GM18867 (cell line): ENCODE measurements around the gene TMEM185B.
A peak's percentile ranks its signal among the peaks of the same experiment; 100 is the strongest.
"Not testable (repeated sequence)": the region's sequence is repeated elsewhere in the genome, so short reads cannot be mapped to it uniquely, and the experiment has no call there.

Experiments
- ATAC-seq: cut with Tn5 transposase; IDR thresholded peaks from one replicate; pipeline ENCODE4 v1.9.1; 2021; ENCODE audit warnings: mild to moderate bottlenecking, moderate library complexity; ENCODE audit not compliant: unreplicated experiment

Gene TMEM185B

GRCh38 chr2:120235158-120235557 lies 12.0 kb upstream of the TMEM185B start:
- ATAC-seq, result not testable (repeated sequence)

DNA sequence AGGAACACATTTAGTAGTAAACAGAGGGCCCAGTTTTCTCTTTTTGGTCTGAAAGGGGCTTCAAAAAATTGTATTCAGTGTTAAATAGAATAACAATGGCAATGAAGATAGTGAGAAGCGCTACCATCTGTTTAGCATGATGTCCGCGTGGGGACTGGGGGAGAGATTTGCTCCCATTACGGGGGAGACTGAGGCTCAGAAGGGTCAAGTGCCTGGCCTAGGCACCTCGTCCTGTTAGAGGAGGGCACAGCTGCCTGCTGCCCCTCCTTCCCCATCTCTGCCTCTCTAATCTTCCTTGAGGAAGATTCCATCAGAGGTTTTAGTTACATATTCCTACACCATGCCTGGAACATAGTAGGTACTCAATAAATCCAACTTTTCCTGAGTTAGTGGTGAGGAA lies 10.1 kb upstream of the TMEM185B start:
- no peak for ATAC-seq

DNA sequence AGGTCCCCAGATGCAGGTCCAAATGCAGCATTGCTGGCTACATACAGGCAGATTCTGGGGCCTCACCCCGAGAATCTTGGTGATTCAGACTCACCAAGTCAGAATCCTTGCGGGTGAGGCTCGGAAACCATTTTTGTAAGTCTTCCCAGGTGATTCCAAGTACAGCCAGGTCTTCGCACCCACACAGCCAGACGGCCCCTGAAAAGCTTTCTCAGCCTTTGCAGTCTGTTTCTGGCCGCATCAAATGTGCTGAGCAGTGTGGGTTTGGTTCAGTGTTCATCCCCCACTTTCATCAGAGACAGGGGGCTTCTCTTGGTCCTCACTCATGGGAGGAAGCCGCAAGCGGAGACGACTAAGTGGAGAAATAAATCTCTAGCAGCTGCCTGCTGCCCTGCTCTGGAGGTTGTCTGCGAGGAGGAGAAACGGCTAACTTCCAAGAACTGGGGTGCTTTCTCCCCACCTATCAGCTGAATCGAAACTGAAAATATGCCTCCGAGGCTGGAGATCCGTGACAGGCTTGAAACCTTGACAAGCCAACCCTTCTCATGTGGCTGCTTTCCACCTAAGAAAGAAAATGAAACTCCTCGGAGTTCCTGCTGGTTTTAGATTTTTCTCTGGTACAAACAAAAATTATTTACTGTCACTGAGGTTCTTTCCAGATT lies 8.9 kb upstream of the TMEM185B start:
- ATAC-seq, result peak; percentile 89

DNA sequence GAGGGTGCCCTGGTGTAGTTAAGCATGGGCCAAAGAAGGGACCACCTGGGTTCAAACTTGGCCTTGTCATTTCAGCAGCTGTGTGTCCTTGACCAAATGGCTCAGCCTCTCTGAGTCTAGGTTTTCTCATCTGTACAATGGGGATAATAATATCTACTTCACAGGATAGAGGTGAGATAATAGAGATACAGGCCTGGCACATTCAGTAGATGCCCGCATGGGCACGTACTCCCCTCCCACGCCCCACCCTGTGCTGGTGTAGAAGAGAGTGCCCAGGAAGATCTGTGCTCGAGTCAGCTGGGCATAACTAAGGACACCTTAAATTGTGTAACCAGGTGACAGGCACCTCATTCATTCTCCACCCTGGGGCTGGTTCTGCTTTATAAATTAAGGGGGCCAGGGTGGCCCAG lies 8.4 kb upstream of the TMEM185B start:
- peak; percentile 22 for ATAC-seq

- ATAC-seq, result no peak
Observed at GRCh38 chr2:120230515-120231471, 7.6 kb upstream of the TMEM185B start.

- no peak for ATAC-seq
Observed at GRCh38 chr2:120229341-120229740, 6.1 kb upstream of the TMEM185B start.

DNA sequence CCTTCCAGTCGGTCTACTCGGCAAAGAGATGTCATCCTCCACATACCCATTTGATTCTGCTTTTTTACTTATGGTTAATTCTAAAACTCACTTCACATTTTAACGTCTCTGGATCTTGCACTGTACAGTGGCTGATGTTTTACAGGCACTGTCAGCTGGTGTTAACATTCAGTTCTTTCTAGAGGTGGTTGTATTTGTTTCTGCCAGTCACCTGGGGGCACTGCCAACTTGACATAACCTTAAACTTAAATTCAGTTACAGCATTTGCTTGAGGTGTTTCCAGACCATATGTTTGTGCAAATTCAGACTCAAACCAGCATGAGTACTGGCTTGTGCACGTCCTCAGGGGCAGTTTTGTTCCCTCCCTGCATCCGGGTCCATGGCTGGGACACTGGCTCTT lies 5.3 kb upstream of the TMEM185B start:
- ATAC-seq, result no peak

DNA sequence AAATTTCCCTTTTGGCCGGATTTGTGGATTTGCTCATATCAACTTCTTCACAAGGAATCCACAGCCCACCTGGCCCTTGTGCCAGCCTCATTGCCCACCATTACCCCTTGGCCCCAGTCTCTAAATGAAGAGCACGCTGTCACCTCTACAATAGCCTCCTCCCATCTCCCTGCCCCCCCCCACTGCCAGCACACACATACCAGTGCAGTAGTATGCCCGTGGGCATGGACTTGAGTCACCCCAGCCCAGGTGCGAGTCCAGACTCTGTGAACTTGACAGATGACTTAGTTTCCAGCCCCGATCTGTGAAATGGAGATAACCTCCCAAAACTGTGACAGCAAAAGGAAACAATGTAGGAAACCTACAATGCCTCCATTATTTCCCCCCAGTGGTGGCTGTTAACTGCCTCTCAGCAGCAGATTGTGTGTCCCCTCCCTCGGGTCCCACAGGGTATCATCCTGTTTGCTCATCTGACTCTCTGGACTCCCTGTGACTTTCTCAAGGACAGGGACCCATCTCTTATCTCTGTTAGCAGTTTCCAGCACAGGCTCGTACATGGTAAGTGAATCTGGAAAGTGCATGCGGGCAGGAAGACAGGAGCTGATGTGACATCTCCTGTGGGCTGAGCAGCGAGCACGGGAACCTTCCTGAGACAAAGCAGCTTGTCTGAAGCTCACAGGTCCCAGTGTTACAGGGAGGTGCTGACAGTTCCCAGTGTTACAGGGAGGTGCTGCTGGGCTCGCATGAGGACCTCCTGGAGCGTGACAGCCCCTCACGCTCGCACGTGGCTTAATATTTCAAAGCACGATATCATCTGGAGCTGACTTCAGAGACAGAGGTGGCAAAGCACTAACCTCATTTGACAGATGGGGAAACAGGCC lies 4.2 kb upstream of the TMEM185B start:
- ATAC-seq, result no peak

GRCh38 chr2:120226316-120226715 lies 3.1 kb upstream of the TMEM185B start:
- no peak for ATAC-seq

DNA sequence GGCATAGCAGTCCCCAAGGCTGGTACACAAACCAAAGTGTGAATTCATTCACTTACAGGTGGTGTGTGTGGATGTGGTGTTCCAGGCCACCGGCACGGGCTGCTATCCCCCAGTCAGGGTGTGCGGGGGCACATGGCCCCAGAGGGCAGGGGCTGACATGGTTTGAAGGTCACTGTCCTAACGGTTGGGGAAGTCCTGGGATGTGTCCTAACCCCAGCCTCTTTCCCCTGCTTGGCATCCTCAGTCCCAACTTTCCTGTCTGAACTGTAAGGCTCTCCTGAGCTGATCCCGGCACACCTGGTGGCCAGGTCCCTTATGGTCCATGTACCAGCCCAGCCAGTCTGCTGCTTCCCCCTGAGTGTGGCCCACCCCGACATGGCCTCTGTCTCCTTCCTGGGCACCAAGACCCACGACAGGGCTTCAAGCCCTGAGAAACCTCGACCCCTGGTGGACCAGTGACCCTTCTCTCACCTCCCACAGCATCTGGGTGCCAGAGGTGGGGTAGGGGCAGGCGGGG lies 2.4 kb upstream of the TMEM185B start:
- ATAC-seq, result no peak

- no peak for ATAC-seq
Observed at GRCh38 chr2:120224735-120225548, 1.7 kb upstream of the TMEM185B start.

DNA sequence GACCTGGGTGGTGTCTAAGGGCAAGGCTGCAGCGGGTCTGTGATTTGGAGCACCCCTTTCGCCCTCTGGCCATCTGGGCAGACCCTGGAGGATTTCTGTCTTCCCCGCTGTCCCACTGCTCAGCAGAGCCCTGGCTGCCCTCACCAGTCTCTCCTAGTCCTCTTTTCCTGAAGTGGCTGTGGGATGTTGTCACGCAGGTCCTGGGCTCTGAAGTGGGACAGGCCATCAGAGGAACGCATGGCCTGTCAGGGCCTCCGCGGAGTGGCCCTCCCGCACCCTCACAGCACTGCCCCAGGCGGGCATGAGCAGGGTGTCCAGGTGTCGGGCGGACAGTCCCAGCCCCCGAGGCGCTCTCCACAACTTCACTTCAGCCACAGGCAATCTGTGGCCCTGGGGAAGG lies 1.1 kb upstream of the TMEM185B start:
- no peak for ATAC-seq

DNA sequence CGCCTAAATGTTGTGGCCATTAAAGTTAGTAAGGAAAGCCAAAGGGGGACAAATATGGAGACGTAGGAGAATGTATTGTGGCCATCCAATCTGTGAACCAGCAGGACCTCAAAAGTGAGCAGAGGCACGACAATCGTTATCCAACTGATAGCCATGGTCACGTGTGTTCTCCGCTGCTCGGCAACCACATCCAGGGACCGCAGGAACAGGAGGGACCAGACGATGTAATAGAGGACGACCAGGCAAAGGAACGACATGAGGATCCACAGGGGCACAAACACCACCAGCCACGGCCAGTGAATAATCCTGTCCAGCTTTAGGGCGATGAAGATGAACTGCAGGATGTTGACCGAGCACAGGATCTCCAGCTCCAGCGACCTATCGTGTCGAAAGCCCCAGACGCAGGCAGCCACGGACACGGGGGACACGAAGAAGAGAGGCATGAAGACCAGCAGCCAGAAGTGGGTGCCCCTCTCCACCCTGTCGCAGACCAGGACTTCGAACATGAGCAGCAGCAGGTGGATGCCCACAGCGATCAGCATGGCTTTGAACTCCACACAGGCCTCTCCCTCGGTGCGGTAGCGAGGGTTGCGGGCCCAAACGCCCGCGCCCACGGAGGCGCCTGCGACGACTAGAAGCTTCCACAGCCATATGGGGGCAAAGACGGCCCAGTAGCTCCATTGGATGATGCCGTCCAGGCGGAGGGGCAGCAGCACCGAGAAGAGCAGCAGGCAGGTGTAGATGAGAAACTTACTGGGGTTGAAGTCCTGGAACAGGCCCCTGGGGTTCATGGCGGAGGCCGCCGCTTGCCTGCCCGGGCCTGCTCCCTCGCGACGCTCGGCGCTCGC lies 790 bp downstream of the TMEM185B start:
- ATAC-seq, result no peak

DNA sequence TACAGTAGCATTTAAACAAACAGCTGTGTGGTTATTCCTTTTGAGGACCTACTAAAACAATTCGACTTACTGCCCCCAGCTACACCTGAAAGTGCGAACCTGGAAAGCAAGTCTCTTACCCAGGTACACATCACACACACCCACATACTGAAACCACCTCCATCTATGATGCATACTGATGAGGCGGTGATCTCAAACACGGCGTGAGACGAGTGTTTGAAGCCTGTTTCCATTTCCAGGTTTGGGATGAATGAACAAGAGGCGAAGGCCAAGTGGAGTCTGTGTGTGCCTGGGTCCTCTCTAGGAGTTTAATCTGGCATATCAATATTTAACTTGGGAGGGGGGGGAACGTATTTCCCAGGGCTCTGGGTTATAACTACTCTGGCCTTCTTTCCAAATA lies 1.6 kb downstream of the TMEM185B start:
- ATAC-seq, result no peak

DNA sequence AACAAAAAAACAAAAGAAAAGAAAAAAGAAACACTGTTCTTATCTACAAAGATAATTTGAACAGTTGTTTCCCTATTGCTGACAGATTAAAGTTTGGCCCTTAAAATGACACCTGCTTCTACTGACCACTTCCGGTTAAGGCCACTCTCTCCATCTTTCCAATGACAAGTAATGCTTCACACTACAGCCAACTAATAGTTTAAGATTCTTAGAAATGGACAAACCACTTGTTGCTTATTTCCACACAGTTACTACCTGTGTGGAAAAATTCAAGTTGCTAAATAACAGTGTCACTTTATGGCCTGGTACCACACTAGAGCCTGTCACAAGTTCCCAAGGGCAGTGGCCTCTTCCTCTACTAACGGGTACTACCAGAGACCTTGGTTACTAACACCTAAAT lies 2.4 kb downstream of the TMEM185B start:
- ATAC-seq, result no peak

- ATAC-seq, result no peak
Observed at GRCh38 chr2:120219766-120220165, 3.4 kb downstream of the TMEM185B start.

GRCh38 chr2:120219291-120219690 lies 3.9 kb downstream of the TMEM185B start:
- ATAC-seq, result no peak

DNA sequence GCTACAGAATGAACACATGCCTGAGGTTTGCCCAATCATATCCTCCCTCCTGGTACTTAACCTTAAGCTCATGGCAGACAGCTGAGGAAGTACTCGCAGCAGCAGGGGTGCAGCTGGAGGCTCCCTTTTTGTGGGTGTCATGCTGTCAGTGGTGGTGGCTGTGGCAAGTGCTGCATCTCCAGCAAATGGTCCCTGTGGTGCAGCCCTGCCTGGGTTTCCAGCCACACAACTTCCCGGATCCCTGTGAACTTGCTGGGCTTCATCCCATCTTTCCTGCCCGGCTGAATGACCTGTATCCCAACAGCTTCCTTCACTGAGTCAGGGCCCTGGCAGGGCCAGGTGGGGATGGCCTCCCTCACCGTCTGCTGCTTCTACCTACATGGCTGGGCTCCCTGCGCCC lies 5.0 kb downstream of the TMEM185B start:
- ATAC-seq, result no peak

- no peak for ATAC-seq
Observed at GRCh38 chr2:120210270-120210693, 12.9 kb downstream of the TMEM185B start.
